ENCODE measurements around the gene ALKBH6. TPM values are rescaled to one million over a fixed set of nuclear protein-coding genes. Genes with fewer than 3 reads are reported as not detected.
"Not testable (repeated sequence)": the region's sequence is repeated elsewhere in the genome, so short reads cannot be mapped to it uniquely, and the experiment has no call there.

Gene ALKBH6
- total and polyA plus RNA-seq, 2 experiments from 2014 or later = 25.6 to 32.1 TPM

DNA sequence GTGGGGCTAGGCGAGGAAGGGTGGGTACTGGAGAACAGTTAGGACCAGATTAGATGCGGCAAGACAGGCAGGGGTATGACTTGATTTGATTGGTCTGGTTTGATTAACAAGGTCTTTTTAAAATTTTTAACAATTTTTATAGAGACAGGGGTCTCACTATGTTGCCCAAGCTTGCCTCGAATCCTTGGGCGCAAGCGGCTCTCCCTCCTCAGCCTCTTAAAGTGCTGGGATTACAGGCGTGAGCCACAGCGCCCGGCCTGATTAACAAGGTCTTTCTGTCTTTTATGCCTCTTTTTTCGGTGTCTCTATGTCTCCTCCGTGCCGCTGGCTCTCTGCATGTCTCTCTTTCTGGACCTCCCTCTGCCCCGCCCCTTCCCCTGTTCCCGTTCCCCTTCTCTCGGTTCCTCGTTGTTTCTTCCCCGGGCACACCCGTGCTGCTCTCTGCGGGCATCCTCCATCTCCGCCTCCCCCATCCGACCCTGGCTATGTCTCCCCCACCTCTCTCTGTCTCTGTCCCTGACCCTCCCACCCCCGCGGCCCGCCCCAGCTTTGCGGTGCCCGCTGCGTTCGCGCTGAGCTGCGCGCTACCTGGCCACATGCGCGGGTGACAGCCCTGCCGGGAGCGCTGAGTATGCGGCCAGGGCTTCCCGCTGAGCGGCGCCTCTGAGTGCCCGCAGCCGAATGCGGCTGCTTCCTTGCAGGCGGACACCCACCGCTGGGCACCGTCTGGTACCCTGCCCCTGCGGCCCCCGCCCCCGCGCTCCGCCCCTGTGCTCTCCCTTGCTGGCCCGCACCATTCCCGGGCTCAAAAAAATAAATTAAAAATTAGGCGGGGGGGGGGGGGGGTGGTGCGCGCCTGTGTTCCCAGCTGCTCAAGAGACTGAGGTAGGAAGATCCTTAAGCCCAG, 27.1 kb downstream of the ALKBH6 start:
- Histone ChIP-seq H3K4me1 (ENCODE audit: insufficient read depth) (no peaks in the 10 kb centered on the region), H3K4me3 (peak overlapping the region; percentile 64), H3K27ac (no peak overlapping the region), H3K9me3 (ENCODE audit: low read depth) (no peaks in the 10 kb centered on the region), H3K27me3 (replicated peaks; ENCODE audit: insufficient read depth) (peaks cover 16% of the 10 kb centered on the region), H3F3A (ENCODE audit: insufficient read depth) (no peaks in the 10 kb centered on the region), H3K4me2 (ENCODE audit: unreplicated experiment) (peak overlapping the region; percentile 57), H3K36me3 (ENCODE audit: low read depth) (no peaks in the 10 kb centered on the region), H4K20me1 (ENCODE audit: insufficient read depth) (no peaks in the 10 kb centered on the region), H3K9me2 (ENCODE audit: insufficient read depth) (no peaks in the 10 kb centered on the region), H2AFZ (peak overlapping the region; percentile 66; the same call in 1 of the 2 replicates), H3K79me2 (ENCODE audit: insufficient read depth) (no peaks in the 10 kb centered on the region), H3K9ac (peak overlapping the region; percentile 21; the same call in 1 of the 2 replicates)
- WGBS, 2 experiments (ENCODE audit: low coverage in 1 of 2, low lambda C conversion rate in 2 of 2, missing lambda C conversion rate in 2 of 2) = 10 to 17% methylated on average over 28 to 54 of the region's 54 CpGs
- in situ Hi-C loops (cut with MboI) = no loop called here
- peak; percentile 48 for DNase-seq
- TF ChIP-seq EZH2 (IDR thresholded peaks at IDR 0.05; ENCODE audit: insufficient read depth, poor library complexity, severe bottlenecking) (peak; percentile 13), EZH2phosphoT487 (IDR thresholded peaks at IDR 0.05; ENCODE audit: insufficient read depth, low read depth) (no peak)

DNA sequence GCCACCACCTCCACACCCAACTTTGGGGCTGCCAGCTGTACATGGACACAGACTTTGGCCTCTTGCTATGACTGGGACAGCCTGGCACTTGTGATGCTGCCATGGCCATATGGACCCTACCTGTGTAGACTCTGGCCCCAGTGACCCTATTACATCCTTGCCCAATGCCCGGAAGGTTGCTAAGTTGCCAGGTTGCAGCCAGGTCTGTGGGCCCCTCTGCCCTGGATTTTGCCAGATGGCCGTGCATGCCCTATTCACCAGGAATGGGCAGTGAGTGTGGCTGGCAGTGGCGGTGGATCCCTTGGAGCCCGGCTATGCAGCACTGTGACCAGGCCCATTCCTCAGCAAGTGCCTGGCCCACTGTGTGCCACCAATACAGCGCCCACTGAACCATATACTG, 27.9 kb downstream of the ALKBH6 start:
- Histone ChIP-seq H3K9me3 (ENCODE audit: low read depth) (no peaks in the 10 kb centered on the region), H3K4me3 (no peak overlapping the region), H3K9ac (no peak overlapping the region), H3K27ac (no peak overlapping the region), H3K4me2 (ENCODE audit: unreplicated experiment) (no peak overlapping the region), H3F3A (ENCODE audit: insufficient read depth) (no peaks in the 10 kb centered on the region), H3K36me3 (ENCODE audit: low read depth) (no peaks in the 10 kb centered on the region), H3K79me2 (ENCODE audit: insufficient read depth) (no peaks in the 10 kb centered on the region), H2AFZ (no peak overlapping the region), H4K20me1 (ENCODE audit: insufficient read depth) (no peaks in the 10 kb centered on the region), H3K9me2 (ENCODE audit: insufficient read depth) (no peaks in the 10 kb centered on the region), H3K27me3 (replicated peaks; ENCODE audit: insufficient read depth) (peaks cover 16% of the 10 kb centered on the region), H3K4me1 (ENCODE audit: insufficient read depth) (no peaks in the 10 kb centered on the region)
- in situ Hi-C loops (cut with MboI) = no loop called here
- DNase-seq = no peak
- 65 to 66% methylated on average over 5 of the region's 5 CpGs for WGBS, 2 experiments (ENCODE audit: low coverage in 1 of 2, low lambda C conversion rate in 2 of 2, missing lambda C conversion rate in 2 of 2)
- TF ChIP-seq EZH2 (IDR thresholded peaks at IDR 0.05; ENCODE audit: insufficient read depth, poor library complexity, severe bottlenecking) (no peak), EZH2phosphoT487 (IDR thresholded peaks at IDR 0.05; ENCODE audit: insufficient read depth, low read depth) (no peak)

DNA sequence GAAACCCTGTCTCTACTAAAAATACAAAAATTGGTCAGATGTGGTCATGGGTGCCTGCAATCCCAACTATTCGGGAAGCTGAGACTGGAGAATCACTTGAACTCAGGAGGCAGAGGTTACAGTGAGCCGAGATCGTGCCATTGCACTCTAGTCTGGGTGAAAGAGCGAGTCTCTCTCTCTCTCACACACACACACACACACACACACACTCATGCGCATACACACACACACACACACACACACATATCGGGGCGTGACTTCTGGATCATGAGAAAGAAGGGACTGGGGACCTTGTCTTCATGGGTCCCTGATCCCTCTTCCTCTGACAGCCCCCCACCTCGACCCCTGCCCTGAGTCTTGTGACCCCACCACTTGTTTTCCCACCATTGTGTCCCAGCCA, 30.8 kb downstream of the ALKBH6 start:
- Histone ChIP-seq H3K4me3 (no peak overlapping the region), H3K27me3 (replicated peaks; ENCODE audit: insufficient read depth) (peaks cover 16% of the 10 kb centered on the region), H3K79me2 (ENCODE audit: insufficient read depth) (no peaks in the 10 kb centered on the region), H3K9me2 (ENCODE audit: insufficient read depth) (no peaks in the 10 kb centered on the region), H3K4me2 (ENCODE audit: unreplicated experiment) (no peak overlapping the region), H3F3A (ENCODE audit: insufficient read depth) (no peaks in the 10 kb centered on the region), H3K36me3 (ENCODE audit: low read depth) (no peaks in the 10 kb centered on the region), H3K9ac (no peak overlapping the region), H3K27ac (no peak overlapping the region), H4K20me1 (ENCODE audit: insufficient read depth) (no peaks in the 10 kb centered on the region), H3K4me1 (ENCODE audit: insufficient read depth) (no peaks in the 10 kb centered on the region), H3K9me3 (ENCODE audit: low read depth) (no peaks in the 10 kb centered on the region), H2AFZ (no peak overlapping the region)
- no peak for DNase-seq
- WGBS, 2 experiments (ENCODE audit: low coverage in 1 of 2, low lambda C conversion rate in 2 of 2, missing lambda C conversion rate in 2 of 2) = 63 to 66% methylated on average over 6 to 8 of the region's 8 CpGs
- TF ChIP-seq EZH2phosphoT487 (IDR thresholded peaks at IDR 0.05; ENCODE audit: insufficient read depth, low read depth) = no peak
- TF ChIP-seq EZH2 (IDR thresholded peaks at IDR 0.05; ENCODE audit: insufficient read depth, poor library complexity, severe bottlenecking) = no peak
- in situ Hi-C loops (cut with MboI) = no loop called here

DNA sequence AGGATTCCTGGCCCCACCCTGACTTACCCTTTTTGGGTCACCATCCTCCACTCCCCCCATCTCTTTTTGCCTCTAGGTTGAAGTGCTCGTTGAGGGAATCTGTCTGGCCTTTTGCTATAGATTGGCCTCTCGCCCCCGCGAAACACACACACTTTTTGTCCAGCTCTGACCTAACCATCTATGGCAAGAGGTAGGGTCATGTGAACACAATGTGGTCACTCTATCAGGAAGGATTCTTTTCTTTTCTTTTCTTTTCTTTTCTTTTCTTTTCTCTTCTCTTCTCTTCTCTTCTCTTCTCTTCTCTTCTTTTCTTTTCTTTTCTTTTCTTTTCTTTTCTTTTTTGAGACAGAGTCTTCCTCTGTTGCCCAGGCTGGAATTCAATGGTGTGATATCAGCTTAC, 33.0 kb downstream of the ALKBH6 start:
- DNase-seq; H3K27me3 ChIP-seq (replicated peaks; ENCODE audit: insufficient read depth); H4K20me1 ChIP-seq (ENCODE audit: insufficient read depth); H3K79me2 ChIP-seq (ENCODE audit: insufficient read depth); H3K36me3 ChIP-seq (ENCODE audit: low read depth); H3K27ac ChIP-seq; in situ Hi-C loops (cut with MboI); H3K4me2 ChIP-seq (ENCODE audit: unreplicated experiment); H3K9ac ChIP-seq; H3K4me1 ChIP-seq (ENCODE audit: insufficient read depth); H3K9me3 ChIP-seq (ENCODE audit: low read depth); H3F3A ChIP-seq (ENCODE audit: insufficient read depth); H3K9me2 ChIP-seq (ENCODE audit: insufficient read depth); H2AFZ ChIP-seq; H3K4me3 ChIP-seq: not testable (repeated sequence)
- WGBS, 2 experiments (ENCODE audit: low coverage in 1 of 2, low lambda C conversion rate in 2 of 2, missing lambda C conversion rate in 2 of 2) = 45 to 58% methylated on average over 4 of the region's 4 CpGs
